ENCODE results near the gene KCNH8.

DNA sequence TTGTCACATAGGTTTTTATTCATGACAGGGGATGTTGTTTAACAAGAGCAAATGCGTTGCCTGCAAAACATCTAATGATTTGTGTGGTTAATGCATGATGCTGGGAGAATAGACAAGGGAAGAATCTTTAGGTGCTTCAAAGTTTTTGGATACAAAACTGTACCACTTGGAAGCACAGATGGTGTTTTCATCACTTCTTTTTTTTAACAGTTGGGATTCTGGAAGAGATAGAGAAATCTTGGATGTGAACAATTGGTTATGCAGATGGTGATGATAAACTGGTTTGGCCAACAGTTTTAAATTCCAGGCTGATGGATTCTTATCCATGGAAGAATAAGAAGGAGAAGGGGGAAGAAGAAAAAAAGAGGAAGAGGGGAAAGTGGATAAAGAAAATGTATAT, 379.4 kb downstream of the KCNH8 start:
- no peak for TF ChIP-seq POLR2AphosphoS5 (IDR thresholded peaks at IDR 0.05)
- TF ChIP-seq, protein P1, sequence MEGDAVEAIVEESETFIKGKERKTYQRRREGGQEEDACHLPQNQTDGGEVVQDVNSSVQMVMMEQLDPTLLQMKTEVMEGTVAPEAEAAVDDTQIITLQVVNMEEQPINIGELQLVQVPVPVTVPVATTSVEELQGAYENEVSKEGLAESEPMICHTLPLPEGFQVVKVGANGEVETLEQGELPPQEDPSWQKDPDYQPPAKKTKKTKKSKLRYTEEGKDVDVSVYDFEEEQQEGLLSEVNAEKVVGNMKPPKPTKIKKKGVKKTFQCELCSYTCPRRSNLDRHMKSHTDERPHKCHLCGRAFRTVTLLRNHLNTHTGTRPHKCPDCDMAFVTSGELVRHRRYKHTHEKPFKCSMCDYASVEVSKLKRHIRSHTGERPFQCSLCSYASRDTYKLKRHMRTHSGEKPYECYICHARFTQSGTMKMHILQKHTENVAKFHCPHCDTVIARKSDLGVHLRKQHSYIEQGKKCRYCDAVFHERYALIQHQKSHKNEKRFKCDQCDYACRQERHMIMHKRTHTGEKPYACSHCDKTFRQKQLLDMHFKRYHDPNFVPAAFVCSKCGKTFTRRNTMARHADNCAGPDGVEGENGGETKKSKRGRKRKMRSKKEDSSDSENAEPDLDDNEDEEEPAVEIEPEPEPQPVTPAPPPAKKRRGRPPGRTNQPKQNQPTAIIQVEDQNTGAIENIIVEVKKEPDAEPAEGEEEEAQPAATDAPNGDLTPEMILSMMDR (IDR thresholded peaks at IDR 0.05), result no peak
